Heart left ventricle (tissue), 13 donors: ENCODE results near the gene KCNK2.

ENCODE experiments used
- POLR2A ChIP-seq, 2 donors: fragments of 450-650 bp; IDR thresholded peaks; one replicate each; pipeline ENCODE4 v1.6.1; 2017; ENCODE audit warnings: antibody characterized with exemption in 2 of 2, mild to moderate bottlenecking in 2 of 2, moderate library complexity in 2 of 2
- TF ChIP-seq, protein P1 (sequence below), 12 donors: fragments of 200-600 bp; sonication (generic) in 4 of 12; IDR thresholded peaks; one replicate each; pipeline versions ENCODE4 v1.5.0 to v1.8.0; 2018 to 2022; ENCODE audit warnings: antibody characterized with exemption in 12 of 12, mild to moderate bottlenecking in 5 of 12
- donor health status: ischemic (EF 13 %, LVEDD 7.1; RV severe dilation, severe dysfunction).
- donor health status: DM: no; HTN: yes; CAD: no.
- donor health status: DM: no; HTN: no; CAD: no.
- donor health status: ischemic (EF 25% LVEDD 6.9; RV normal size, moderate dysfunction).
- donor health status: ischemic (EF 25% LVEDD 5.7; RV mildly dilated, moderate dysfunction).
- donor health status: ischemic (EF 35%, LVEDD 5.7; RV mildly dilated, moderate dysfunction).
- donor health status: nonischemic (EF 11% LVEDD 7.7; RV severe dilation, severe dysfunction).
- donor health status: DM: yes; HTN: yes; CAD: no.
- donor health status: PGD.
- donor health status: ischemic (EF 29% LVEDD 5.4; RV normal size, mild dysfunction).
- donor health status: nonischemic (EF 23%, LVEDD 6.1; RV moderate dilation, normal function).

DNA sequence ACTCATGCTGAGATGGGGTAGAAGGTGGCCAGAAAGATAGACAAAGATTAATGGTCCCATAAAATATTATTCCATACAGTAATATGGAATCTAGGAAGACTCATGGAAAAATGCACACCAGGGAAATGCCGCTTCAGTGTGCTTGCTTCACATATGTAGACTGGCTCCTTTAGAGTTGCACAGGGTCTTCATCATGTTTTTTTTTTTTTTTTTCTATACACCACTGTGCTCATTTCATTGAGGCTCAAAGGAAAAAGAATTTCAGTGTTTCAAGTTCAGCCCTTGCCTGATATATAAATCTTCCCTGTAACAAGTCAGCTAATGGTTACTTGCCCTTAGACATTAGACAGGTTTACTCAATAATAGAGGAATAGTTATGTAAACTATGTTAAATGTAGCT is 33.2 kb downstream of the KCNK2 start:
- TF ChIP-seq, protein P1, sequence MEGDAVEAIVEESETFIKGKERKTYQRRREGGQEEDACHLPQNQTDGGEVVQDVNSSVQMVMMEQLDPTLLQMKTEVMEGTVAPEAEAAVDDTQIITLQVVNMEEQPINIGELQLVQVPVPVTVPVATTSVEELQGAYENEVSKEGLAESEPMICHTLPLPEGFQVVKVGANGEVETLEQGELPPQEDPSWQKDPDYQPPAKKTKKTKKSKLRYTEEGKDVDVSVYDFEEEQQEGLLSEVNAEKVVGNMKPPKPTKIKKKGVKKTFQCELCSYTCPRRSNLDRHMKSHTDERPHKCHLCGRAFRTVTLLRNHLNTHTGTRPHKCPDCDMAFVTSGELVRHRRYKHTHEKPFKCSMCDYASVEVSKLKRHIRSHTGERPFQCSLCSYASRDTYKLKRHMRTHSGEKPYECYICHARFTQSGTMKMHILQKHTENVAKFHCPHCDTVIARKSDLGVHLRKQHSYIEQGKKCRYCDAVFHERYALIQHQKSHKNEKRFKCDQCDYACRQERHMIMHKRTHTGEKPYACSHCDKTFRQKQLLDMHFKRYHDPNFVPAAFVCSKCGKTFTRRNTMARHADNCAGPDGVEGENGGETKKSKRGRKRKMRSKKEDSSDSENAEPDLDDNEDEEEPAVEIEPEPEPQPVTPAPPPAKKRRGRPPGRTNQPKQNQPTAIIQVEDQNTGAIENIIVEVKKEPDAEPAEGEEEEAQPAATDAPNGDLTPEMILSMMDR (IDR thresholded peaks at IDR 0.05) = no peak
- no peak for TF ChIP-seq POLR2A (IDR thresholded peaks at IDR 0.05)
